Measurements from ENCODE around the gene YWHAQ. TPM values are rescaled to one million over a fixed set of nuclear protein-coding genes. Genes with fewer than 3 reads are reported as not detected.
A peak's percentile ranks its signal among the peaks of the same experiment; 100 is the strongest.

The YWHAQ gene
- polyA plus RNA-seq, 1 experiment, result 624 TPM

DNA sequence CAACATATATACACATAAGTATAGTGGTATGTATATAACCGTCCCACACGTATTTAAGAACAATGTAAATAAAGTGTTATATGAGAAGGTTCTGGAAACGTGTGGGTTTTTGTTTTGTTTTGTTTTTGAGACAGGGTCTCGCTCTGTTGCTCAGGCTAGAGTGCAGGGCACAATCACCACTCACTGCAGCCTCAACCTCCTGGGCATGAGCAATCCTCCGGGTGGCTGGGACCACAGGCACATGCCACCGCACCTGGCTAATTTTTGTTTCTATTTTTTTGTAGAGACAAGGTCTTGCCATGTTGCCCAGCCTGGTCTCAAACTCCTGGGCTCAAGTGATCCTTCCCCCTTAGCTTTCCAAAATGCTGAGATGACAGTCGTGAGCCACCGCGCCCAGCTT, 81.4 kb downstream of the YWHAQ start:
- no peak overlapping the region for H3K4me3 ChIP-seq (ENCODE audit: low read depth, low read length)
- TF ChIP-seq, protein P1, sequence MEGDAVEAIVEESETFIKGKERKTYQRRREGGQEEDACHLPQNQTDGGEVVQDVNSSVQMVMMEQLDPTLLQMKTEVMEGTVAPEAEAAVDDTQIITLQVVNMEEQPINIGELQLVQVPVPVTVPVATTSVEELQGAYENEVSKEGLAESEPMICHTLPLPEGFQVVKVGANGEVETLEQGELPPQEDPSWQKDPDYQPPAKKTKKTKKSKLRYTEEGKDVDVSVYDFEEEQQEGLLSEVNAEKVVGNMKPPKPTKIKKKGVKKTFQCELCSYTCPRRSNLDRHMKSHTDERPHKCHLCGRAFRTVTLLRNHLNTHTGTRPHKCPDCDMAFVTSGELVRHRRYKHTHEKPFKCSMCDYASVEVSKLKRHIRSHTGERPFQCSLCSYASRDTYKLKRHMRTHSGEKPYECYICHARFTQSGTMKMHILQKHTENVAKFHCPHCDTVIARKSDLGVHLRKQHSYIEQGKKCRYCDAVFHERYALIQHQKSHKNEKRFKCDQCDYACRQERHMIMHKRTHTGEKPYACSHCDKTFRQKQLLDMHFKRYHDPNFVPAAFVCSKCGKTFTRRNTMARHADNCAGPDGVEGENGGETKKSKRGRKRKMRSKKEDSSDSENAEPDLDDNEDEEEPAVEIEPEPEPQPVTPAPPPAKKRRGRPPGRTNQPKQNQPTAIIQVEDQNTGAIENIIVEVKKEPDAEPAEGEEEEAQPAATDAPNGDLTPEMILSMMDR (IDR thresholded peaks at IDR 0.05; ENCODE audit: low read depth, low read length), result no peak
- DNase-seq (ENCODE audit: low read depth, low spot score), result no peak
- CTCF ChIA-PET, result no interaction called here
- POLR2A ChIA-PET, result no interaction called here
- no peaks in the 10 kb centered on the region for H3K27me3 ChIP-seq (ENCODE audit: control insufficient read depth, insufficient read depth, low read length)
- no peak overlapping the region for H3K27ac ChIP-seq (ENCODE audit: low read depth, low read length)
- H3K9me3 ChIP-seq (ENCODE audit: control insufficient read depth, insufficient read depth, low read length), result no peaks in the 10 kb centered on the region

DNA sequence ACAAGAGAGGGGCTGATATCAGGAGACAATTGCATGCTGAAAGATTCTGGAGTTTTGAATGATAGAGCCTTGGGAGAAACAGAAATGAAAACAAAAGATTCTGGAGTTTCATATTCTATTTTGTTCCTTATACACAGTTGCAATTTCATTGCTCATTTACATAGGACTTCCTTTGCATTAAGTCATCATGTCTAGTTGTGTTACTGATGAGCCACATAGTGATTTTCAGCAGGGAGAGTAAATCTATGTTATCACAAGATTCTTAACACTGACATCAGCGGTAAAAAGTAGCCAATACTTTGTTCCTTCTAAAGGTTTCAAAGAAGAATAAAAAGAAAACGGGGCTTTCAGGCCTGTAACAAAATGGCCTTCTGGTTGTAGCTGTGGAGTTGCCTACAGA, 82.3 kb downstream of the YWHAQ start:
- no peak for DNase-seq (ENCODE audit: low read depth, low spot score)
- no peak overlapping the region for H3K4me3 ChIP-seq (ENCODE audit: low read depth, low read length)
- H3K9me3 ChIP-seq (ENCODE audit: control insufficient read depth, insufficient read depth, low read length), result no peaks in the 10 kb centered on the region
- no peak overlapping the region for H3K27ac ChIP-seq (ENCODE audit: low read depth, low read length)
- no peaks in the 10 kb centered on the region for H3K27me3 ChIP-seq (ENCODE audit: control insufficient read depth, insufficient read depth, low read length)
- TF ChIP-seq, protein P1 (IDR thresholded peaks at IDR 0.05; ENCODE audit: low read depth, low read length), result no peak
- CTCF ChIA-PET, result interaction anchor here (0.7 kb wide), 1 partner anchor 59 kb away, joined by 3 read pairs; no protein-coding TSS in a partner anchor
- POLR2A ChIA-PET, result no interaction called here

DNA sequence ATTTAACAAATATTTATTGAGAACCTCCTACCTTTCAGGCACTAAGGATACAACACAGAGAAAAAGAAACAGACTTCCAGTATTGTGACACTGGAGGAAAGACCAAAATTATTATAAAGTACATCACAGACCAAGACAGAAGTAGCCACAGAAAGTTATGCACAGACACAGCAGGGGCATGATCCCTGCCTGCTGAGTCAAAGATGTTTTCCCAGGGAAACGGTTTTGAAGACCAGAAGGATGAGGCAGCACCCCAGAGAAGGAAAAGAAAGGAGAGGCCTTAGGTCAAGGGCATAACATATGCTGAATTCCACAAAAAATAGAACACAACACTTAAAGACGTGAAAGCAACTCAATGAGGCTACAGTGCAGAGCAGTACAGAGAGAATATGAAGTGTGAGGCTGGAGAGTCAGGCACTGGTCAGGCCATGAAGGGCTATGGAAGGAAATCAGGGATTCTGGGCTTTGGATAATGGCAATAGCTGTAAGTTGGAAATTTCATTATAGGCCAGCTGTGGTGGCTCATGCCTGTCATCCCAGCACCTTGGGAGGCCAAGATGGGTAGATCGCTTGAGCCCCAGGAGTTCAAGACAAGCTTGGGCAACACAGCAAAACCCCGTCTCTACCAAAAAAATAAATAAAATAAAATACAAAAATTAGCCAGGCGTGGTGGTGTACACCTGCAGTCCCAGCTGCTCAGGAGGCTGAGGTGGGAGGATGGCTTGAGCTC, 83.4 kb downstream of the YWHAQ start:
- no peaks in the 10 kb centered on the region for H3K27me3 ChIP-seq (ENCODE audit: control insufficient read depth, insufficient read depth, low read length)
- ChIA-PET POLR2A (no interaction called here), CTCF (interaction anchor here (0.6 to 0.7 kb wide), 2 partner anchors 60 to 537 kb away, joined by 3 to 5 read pairs; no protein-coding TSS in a partner anchor)
- no peak for DNase-seq (ENCODE audit: low read depth, low spot score)
- no peak overlapping the region for H3K4me3 ChIP-seq (ENCODE audit: low read depth, low read length)
- TF ChIP-seq, protein P1 (IDR thresholded peaks at IDR 0.05; ENCODE audit: low read depth, low read length), result no peak
- H3K27ac ChIP-seq (ENCODE audit: low read depth, low read length), result peak overlapping the region; percentile 43
- no peaks in the 10 kb centered on the region for H3K9me3 ChIP-seq (ENCODE audit: control insufficient read depth, insufficient read depth, low read length)

DNA sequence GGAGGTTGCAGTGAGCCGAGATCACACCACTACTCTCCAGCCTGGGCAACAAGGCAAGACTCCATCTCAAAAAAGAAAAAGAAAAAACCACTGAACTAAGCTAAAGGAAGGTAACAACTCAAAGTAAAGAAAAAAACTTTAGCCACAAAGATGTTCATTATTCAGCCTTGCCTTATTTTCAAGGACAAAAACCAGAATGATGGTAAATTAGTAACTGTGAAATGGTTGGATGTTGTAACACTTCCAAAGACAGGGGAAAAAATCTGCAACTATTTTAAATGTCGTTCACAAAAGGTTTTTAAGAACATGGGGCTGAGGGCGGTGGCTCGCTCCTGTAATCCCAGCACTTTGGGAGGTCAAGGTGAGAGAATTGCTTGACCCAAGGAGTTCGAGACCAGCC, 85.3 kb downstream of the YWHAQ start:
- TF ChIP-seq, protein P1 (IDR thresholded peaks at IDR 0.05; ENCODE audit: low read depth, low read length), result no peak
- no peaks in the 10 kb centered on the region for H3K9me3 ChIP-seq (ENCODE audit: control insufficient read depth, insufficient read depth, low read length)
- POLR2A ChIA-PET, result no interaction called here
- H3K4me3 ChIP-seq (ENCODE audit: low read depth, low read length), result no peak overlapping the region
- CTCF ChIA-PET, result no interaction called here
- DNase-seq (ENCODE audit: low read depth, low spot score), result no peak
- no peak overlapping the region for H3K27ac ChIP-seq (ENCODE audit: low read depth, low read length)
- H3K27me3 ChIP-seq (ENCODE audit: control insufficient read depth, insufficient read depth, low read length), result no peaks in the 10 kb centered on the region

DNA sequence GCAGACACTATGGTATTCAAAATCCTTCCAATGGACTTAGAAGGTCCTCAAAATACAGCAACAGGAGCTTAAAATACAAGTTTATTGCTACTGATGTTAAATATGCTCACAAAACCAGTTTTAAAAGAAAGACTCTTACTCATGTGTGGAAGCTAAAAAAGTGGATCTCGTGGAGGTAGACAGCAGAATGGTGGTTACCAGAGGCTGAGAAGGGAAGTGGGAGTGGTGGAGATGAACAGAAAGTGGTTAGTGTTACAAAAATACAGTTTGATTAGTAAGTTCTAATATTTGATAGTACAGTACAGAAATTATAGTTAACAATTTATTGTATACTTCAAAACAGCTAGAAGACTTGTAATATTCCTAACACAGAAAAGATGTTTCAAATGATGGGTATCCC, 87.2 kb downstream of the YWHAQ start:
- Histone ChIP-seq H3K9me3 (ENCODE audit: control insufficient read depth, insufficient read depth, low read length) (no peaks in the 10 kb centered on the region), H3K27me3 (ENCODE audit: control insufficient read depth, insufficient read depth, low read length) (no peaks in the 10 kb centered on the region), H3K27ac (ENCODE audit: low read depth, low read length) (no peak overlapping the region), H3K4me3 (ENCODE audit: low read depth, low read length) (no peak overlapping the region)
- POLR2A ChIA-PET, result no interaction called here
- TF ChIP-seq, protein P1 (IDR thresholded peaks at IDR 0.05; ENCODE audit: low read depth, low read length), result no peak
- CTCF ChIA-PET, result interaction anchor here (1.0 kb wide), 1 partner anchor 12 kb away, joined by 4 read pairs; the partner anchor contains the start of gene ADAM17
- DNase-seq (ENCODE audit: low read depth, low spot score), result no peak

Data from AG04450 (cell line).